RWPE1 (cell line): ENCODE measurements around the gene DPH7.
"Not testable (repeated sequence)": the region's sequence is repeated elsewhere in the genome, so short reads cannot be mapped to it uniquely, and the experiment has no call there.

Experiments used
- CTCF ChIA-PET: fragments of 350-600 bp; sonication (Branson Sonifier 250); formaldehyde crosslinking; extraction: SDS; loops from one replicate; lab custom pipeline; 2021; lab: Yijun Ruan, JAX
- POLR2A ChIA-PET: fragments of 400-600 bp; formaldehyde crosslinking; extraction: SDS; loops from one replicate; lab custom pipeline; 2020; ENCODE audit warnings: antibody characterized with exemption; ENCODE audit not compliant: low non-redundant PET; lab: Yijun Ruan, JAX
- DNase-seq: peaks from one replicate; pipeline ENCODE4 v3.0.0; 2012; ENCODE audit warnings: low spot score
- H3K27ac ChIP-seq: fragments of 450-650 bp; 2 replicates; pipeline ENCODE4 v1.5.1; 2017
- TF ChIP-seq, protein P1 (sequence below): fragments of 450-650 bp; conservative IDR thresholded peaks from 2 replicates; pipeline ENCODE4 v1.5.1; 2017; ENCODE audit warnings: low read depth, mild to moderate bottlenecking

Gene DPH7

DNA sequence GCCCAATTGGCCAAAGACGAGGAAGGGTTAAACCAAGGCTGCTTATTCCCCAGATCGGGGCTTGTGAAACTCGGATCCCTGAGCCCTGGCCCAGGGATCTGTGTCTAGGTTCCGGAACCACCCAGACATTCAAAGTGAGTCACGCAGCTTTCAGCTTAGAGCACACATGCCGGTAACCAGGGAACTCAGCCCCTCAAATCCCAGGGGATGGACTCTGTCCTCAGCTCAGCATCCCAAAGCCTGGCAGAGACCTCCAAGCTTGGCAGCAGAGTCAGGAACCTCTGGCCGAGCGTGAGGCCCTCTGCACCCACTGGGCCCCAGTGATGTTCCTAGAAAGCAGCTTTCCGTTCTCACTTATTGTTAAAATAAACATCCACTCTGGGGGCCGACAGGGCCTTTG lies 33.6 kb downstream of the DPH7 start:
- TF ChIP-seq, protein P1, sequence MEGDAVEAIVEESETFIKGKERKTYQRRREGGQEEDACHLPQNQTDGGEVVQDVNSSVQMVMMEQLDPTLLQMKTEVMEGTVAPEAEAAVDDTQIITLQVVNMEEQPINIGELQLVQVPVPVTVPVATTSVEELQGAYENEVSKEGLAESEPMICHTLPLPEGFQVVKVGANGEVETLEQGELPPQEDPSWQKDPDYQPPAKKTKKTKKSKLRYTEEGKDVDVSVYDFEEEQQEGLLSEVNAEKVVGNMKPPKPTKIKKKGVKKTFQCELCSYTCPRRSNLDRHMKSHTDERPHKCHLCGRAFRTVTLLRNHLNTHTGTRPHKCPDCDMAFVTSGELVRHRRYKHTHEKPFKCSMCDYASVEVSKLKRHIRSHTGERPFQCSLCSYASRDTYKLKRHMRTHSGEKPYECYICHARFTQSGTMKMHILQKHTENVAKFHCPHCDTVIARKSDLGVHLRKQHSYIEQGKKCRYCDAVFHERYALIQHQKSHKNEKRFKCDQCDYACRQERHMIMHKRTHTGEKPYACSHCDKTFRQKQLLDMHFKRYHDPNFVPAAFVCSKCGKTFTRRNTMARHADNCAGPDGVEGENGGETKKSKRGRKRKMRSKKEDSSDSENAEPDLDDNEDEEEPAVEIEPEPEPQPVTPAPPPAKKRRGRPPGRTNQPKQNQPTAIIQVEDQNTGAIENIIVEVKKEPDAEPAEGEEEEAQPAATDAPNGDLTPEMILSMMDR, result no peak
- ChIA-PET CTCF (no interaction called here), POLR2A (interaction anchor here (0.6 kb wide), 1 partner anchor 674 kb away, joined by 5 read pairs; no protein-coding TSS in a partner anchor)
- H3K27ac ChIP-seq, result no peak overlapping the region
- DNase-seq, result no peak

DNA sequence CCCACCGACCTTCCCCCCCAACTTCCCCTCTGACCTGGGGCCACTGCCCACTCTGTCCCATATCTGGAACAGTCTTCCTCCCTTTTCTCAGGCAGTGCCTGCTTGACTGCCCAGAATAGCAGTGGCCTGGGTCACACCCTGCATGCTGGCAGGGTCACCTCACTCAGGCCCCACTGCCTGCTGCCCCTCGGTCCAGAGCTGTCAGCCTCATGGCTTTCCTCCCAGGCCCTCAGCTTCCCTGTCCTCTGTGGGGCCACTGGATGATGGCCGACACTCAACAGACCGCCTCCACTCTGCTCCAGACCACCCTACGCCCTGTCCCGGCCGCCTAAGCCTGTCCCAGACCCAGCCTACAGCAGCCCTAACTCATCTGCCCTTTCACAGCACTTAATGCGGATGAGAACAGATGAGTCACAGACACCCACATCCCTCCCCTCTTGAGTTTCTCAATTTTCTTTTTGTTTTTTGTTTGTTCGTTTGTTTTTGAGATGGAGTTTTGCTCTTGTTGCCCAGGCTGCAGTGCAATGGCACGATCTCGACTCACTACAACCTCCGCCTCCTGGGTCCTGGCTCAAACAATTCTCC lies 34.5 kb downstream of the DPH7 start:
- ChIA-PET POLR2A (no interaction called here), CTCF (no interaction called here)
- no peak overlapping the region for H3K27ac ChIP-seq
- TF ChIP-seq, protein P1, result no peak
- no peak for DNase-seq

DNA sequence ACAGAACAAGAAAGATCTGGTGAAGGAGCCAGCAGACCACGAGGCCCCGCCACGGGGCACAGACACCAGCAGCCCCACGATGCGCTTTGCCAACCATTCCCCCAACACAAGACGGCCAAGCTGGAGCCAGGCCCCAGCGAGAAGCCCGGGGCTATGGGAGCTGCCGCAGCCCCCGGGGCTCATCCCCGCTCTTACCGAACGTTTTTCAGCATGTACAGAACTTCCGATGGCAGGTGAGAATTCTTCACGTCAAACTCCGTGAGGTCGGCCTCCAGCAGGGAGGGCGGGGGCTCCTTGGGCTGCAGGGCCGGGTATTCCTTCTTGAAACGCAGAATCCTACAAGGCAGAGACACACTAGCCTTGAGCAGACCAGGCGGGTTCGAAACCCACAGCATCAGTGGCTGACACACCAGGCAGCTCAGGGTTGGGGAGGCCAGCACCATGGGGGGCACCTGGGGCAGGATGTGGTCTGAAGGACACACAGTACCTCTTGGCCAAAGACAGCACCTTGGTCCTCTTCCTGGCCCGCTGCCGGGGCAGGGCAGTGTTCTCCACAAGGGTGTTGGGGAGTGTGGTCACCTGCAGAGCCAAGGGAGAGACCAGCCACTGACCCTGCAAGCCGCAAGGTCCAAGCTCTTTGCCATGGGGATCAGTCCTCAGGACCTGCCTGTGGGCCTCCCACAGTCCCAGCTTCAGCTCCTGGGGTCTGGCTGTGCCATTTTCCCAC lies 35.3 kb downstream of the DPH7 start:
- TF ChIP-seq, protein P1, result no peak
- H3K27ac ChIP-seq, result no peak overlapping the region
- no peak for DNase-seq
- ChIA-PET CTCF (no interaction called here), POLR2A (no interaction called here)

DNA sequence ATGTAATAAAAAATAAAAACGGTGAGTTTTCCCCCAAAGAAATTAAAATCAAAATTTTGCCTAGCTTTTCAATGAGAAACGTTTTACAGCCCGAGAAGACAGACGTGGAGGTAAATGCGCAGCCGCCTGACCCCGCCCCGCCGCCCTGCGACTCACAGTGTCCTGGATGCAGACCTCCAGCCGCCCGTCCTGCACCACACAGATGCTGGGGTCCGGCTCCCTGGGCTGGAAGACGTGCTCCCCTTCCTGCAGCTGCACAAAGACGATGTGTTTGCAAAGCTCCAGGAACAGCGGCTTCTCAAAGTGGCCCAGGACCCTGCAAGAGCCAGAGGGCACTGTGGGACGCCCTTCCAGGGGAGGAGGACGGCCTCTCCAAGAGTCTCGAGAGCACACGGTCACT lies 36.2 kb downstream of the DPH7 start:
- H3K27ac ChIP-seq, result no peak overlapping the region
- TF ChIP-seq, protein P1, result no peak
- CTCF ChIA-PET, result interaction anchor here (0.9 kb wide), 1 partner anchor 26 kb away, joined by 5 read pairs; no protein-coding TSS in a partner anchor
- POLR2A ChIA-PET, result interaction anchor here (0.6 to 0.9 kb wide), 2 partner anchors 80 to 120 kb away, joined by 3 to 6 read pairs; partner anchors contain the start of gene EXD3
- DNase-seq, result no peak

DNA sequence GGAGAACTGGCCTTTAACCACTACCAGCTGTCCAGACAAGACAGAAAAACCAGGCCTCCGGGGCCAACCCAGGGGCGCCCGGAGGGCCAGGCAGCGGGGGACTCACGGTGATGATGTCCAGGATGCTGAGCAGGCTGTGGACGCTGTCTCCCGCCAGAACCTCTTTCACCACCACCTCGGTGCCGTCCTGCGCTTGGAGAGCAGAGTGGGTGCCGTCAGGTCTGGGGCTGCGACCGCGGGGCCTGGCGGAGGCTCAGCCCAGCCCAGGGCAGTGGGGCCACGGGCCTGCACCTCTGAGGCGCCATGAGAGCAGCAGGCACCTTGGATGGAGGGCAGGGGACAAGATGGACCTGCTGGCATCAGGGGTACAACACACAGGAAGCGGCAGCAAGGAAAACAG lies 38.2 kb downstream of the DPH7 start:
- CTCF ChIA-PET, result interaction anchor here (1.0 kb wide), 1 partner anchor 9 kb away, joined by 3 read pairs; no protein-coding TSS in a partner anchor
- POLR2A ChIA-PET, result no interaction called here
- DNase-seq, result no peak
- H3K27ac ChIP-seq, result no peak overlapping the region
- TF ChIP-seq, protein P1, result no peak

DNA sequence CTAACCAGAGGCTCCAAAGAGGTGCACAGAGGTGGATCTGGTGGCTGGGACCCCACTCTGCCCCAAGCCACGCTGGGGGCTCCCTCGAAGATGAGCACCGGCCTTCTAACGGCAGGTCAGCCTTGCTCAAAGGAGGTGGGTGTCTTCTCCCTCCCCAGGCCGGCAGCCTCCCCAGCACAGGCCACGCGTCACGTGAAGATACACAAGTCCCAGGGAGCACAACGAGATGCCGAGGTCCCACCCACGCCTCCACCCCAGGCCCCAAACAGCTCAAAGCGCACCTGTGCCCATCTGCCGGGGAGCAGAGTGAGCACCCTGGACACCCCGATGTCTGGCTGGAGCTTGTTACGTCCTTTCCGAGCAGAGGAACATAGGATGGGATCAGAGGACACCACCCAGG lies 40.7 kb downstream of the DPH7 start:
- TF ChIP-seq, protein P1, result no peak
- no peak for DNase-seq
- H3K27ac ChIP-seq, result no peak overlapping the region
- ChIA-PET POLR2A (no interaction called here), CTCF (interaction anchor here (1.0 kb wide), 1 partner anchor 92 kb away, joined by 4 read pairs; no protein-coding TSS in a partner anchor)

DNA sequence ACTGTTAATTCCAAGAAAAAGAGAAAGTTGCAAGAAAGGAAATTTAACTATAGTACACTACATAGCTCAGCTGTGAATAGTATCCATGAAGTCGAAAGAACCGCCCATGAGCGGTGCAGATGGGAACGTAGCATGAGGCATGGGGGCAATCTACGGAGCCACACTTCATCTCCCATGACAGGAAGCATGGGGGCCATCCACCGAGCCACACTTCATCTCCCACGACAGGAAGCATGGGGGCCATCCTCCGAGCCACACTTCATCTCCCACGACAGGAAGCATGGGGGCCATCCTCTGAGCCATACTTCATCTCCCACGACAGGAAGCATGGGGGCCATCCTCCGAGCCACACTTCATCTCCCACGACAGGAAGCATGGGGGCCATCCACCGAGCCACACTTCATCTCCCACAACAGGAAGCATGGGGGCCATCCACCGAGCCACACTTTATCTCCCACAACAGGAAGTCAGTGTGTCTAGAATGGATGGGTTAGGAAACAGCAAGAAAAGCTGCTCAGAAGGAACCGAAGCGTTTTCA lies 42.1 kb downstream of the DPH7 start:
- H3K27ac ChIP-seq, DNase-seq, POLR2A ChIA-PET, CTCF ChIA-PET: not testable (repeated sequence)
